H9 (cell line): ENCODE results near the gene GRIP2. TPM values are rescaled to one million over a fixed set of nuclear protein-coding genes. Genes with fewer than 3 reads are reported as not detected.
A peak's percentile ranks its signal among the peaks of the same experiment; 100 is the strongest.

Experiments used
- DNase-seq: peaks from one replicate; pipeline ENCODE4 v3.0.0-alpha.2; 2017
- H2AFZ ChIP-seq: one replicate; pipeline ENCODE4 v1.6.1; 2013; ENCODE audit warnings: mild to moderate bottlenecking, low read length, control low read depth, moderate library complexity
- H2AK5ac ChIP-seq: 2 replicates; pipeline ENCODE4 v1.6.1; 2013; ENCODE audit warnings: low read length, control low read depth, mixed read lengths; ENCODE audit not compliant: insufficient read length
- H2BK120ac ChIP-seq: one replicate; pipeline ENCODE4 v1.6.1; 2013; ENCODE audit warnings: low read depth, mild to moderate bottlenecking, low read length, control low read depth, inconsistent platforms; ENCODE audit not compliant: poor library complexity, severe bottlenecking
- H2BK12ac ChIP-seq: 2 replicates; pipeline ENCODE4 v1.6.1; 2013; ENCODE audit warnings: low read length, control low read depth, mixed read lengths, low read depth; ENCODE audit not compliant: insufficient read length
- H2BK15ac ChIP-seq: 2 replicates; pipeline ENCODE4 v1.6.1; 2013; ENCODE audit warnings: low read depth, low read length, control low read depth
- H2BK20ac ChIP-seq: one replicate; pipeline ENCODE4 v1.6.1; 2013; ENCODE audit warnings: low read depth, mild to moderate bottlenecking, low read length, control low read depth, inconsistent platforms; ENCODE audit not compliant: poor library complexity, severe bottlenecking
- H2BK5ac ChIP-seq: 2 replicates; pipeline ENCODE4 v1.6.1; 2013; ENCODE audit warnings: low read length, control low read depth, mixed read lengths; ENCODE audit not compliant: insufficient read length
- H3K14ac ChIP-seq: 2 replicates; pipeline ENCODE4 v1.6.1; 2013; ENCODE audit warnings: low read length, control low read depth; ENCODE audit not compliant: insufficient read depth
- H3K18ac ChIP-seq: 2 replicates; pipeline ENCODE4 v1.6.1; 2013; ENCODE audit warnings: low read depth, mild to moderate bottlenecking, mixed read lengths, low read length, control low read depth; ENCODE audit not compliant: insufficient read length
- H3K23ac ChIP-seq: 2 replicates; pipeline ENCODE4 v1.6.1; 2013; ENCODE audit warnings: low read length, control low read depth, mixed read lengths, low read depth; ENCODE audit not compliant: insufficient read length
- H3K23me2 ChIP-seq: 2 replicates; pipeline ENCODE4 v1.6.1; 2013; ENCODE audit warnings: low read depth, mild to moderate bottlenecking, mixed read lengths, low read length, control low read depth; ENCODE audit not compliant: insufficient read length, poor library complexity, severe bottlenecking
- H3K27ac ChIP-seq: 2 replicates; pipeline ENCODE4 v1.5.1; 2013; ENCODE audit warnings: low read length, control low read depth, mixed read lengths, low read depth; ENCODE audit not compliant: insufficient read length
- H3K27me3 ChIP-seq: 2 replicates; pipeline ENCODE4 v1.6.1; 2013; ENCODE audit warnings: low read length, control low read depth, inconsistent platforms; ENCODE audit not compliant: insufficient read depth
- H3K4ac ChIP-seq: 2 replicates; pipeline ENCODE4 v1.6.1; 2013; ENCODE audit warnings: low read depth, mild to moderate bottlenecking, control low read depth, inconsistent platforms, low read length, moderate library complexity
- H3K4me1 ChIP-seq: 2 replicates; pipeline ENCODE4 v1.6.1; 2013; ENCODE audit warnings: low read length, control low read depth, inconsistent platforms; ENCODE audit not compliant: insufficient read depth
- H3K4me2 ChIP-seq: 2 replicates; pipeline ENCODE4 v1.6.1; 2013; ENCODE audit warnings: low read length, control low read depth, mixed read lengths; ENCODE audit not compliant: insufficient read length, insufficient read depth
- H3K56ac ChIP-seq: 2 replicates; pipeline ENCODE4 v1.6.1; 2013; ENCODE audit warnings: low read depth, mild to moderate bottlenecking, mixed read lengths, low read length, control low read depth; ENCODE audit not compliant: insufficient read length
- H3K79me1 ChIP-seq: 2 replicates; pipeline ENCODE4 v1.6.1; 2013; ENCODE audit warnings: low read depth, mild to moderate bottlenecking, moderate library complexity, low read length, control low read depth, inconsistent platforms; ENCODE audit not compliant: insufficient read depth, poor library complexity, severe bottlenecking
- H3K79me2 ChIP-seq: 2 replicates; pipeline ENCODE4 v1.6.1; 2013; ENCODE audit warnings: low read length, control low read depth, inconsistent platforms; ENCODE audit not compliant: insufficient read depth
- H3K9ac ChIP-seq: 2 replicates; pipeline ENCODE4 v1.6.1; 2013; ENCODE audit warnings: low read length, control low read depth, mixed read lengths; ENCODE audit not compliant: insufficient read length; ENCODE audit errors: extremely low read depth
- H3K9me3 ChIP-seq: one replicate; pipeline ENCODE4 v1.6.1; 2013; ENCODE audit warnings: low read depth, low read length, inconsistent platforms; ENCODE audit not compliant: control insufficient read depth
- H3T11ph ChIP-seq: one replicate; pipeline ENCODE4 v1.6.1; 2013; ENCODE audit warnings: mild to moderate bottlenecking, low read length, control low read depth, inconsistent platforms
- H4K20me1 ChIP-seq: one replicate; pipeline ENCODE4 v1.6.1; 2013; ENCODE audit not compliant: control insufficient read depth, insufficient read length, insufficient read depth
- H4K5ac ChIP-seq: 2 replicates; pipeline ENCODE4 v1.6.1; 2013; ENCODE audit warnings: low read depth, mild to moderate bottlenecking, mixed read lengths, low read length, control low read depth; ENCODE audit not compliant: insufficient read length
- H4K8ac ChIP-seq: replicated peaks from 2 replicates; pipeline ENCODE4 v1.6.1; 2013; ENCODE audit warnings: low read length, control low read depth, mixed read lengths, low read depth; ENCODE audit not compliant: insufficient read length
- H4K91ac ChIP-seq: 2 replicates; pipeline ENCODE4 v1.6.1; 2013; ENCODE audit warnings: low read depth, mild to moderate bottlenecking, moderate library complexity, mixed read lengths, low read length, control low read depth; ENCODE audit not compliant: insufficient read length
- H3K27ac Mint-ChIP-seq, 3 experiments: 2 replicates in 2 of 3; 3 replicates in 1 of 3; pipeline ENCODE4 v1.8.0; 2020 to 2021; ENCODE audit warnings: mixed read lengths in 3 of 3, mild to moderate bottlenecking in 1 of 3, moderate library complexity in 1 of 3
- H3K27me3 Mint-ChIP-seq: 2 replicates; pipeline ENCODE4 v1.8.0; 2021; ENCODE audit warnings: low read depth, mild to moderate bottlenecking, moderate library complexity, mixed read lengths
- H3K36me3 Mint-ChIP-seq, 3 experiments: 2 replicates in 2 of 3; 3 replicates in 1 of 3; pipeline ENCODE4 v1.8.0; 2020 to 2021; ENCODE audit warnings: low read depth in 3 of 3, mixed read lengths in 3 of 3; ENCODE audit not compliant: insufficient read depth in 1 of 3
- H3K4me1 Mint-ChIP-seq, 2 experiments: 2 replicates each; pipeline ENCODE4 v1.8.0; 2020; ENCODE audit warnings: mixed read lengths in 2 of 2
- H3K4me3 Mint-ChIP-seq, 2 experiments: 2 replicates in 1 of 2; 3 replicates in 1 of 2; pipeline ENCODE4 v1.8.0; 2020 to 2021; ENCODE audit warnings: mild to moderate bottlenecking in 2 of 2, mixed read lengths in 2 of 2, moderate library complexity in 1 of 2
- H3K9me3 Mint-ChIP-seq, 2 experiments: 2 replicates in 1 of 2; 3 replicates in 1 of 2; pipeline ENCODE4 v1.8.0; 2020; ENCODE audit warnings: mild to moderate bottlenecking in 2 of 2, mixed read lengths in 2 of 2, moderate library complexity in 1 of 2
- CTCF ChIP-seq: fragments of 200-600 bp; sonication (generic); conservative IDR thresholded peaks from 3 replicates; pipeline ENCODE4 v1.8.0; 2021; ENCODE audit warnings: antibody characterized with exemption, mild to moderate bottlenecking
- WGBS: extraction: QIAGEN DNeasy Blood & Tissue Kit; methylation state at CpG from one replicate; pipeline ENCODE4 v1.1.7; 2013; ENCODE audit warnings: missing lambda C conversion rate, low lambda C conversion rate, mixed read lengths; ENCODE audit not compliant: insufficient read length; ENCODE audit errors: extremely low coverage; 5-methylcytosine and 5-hydroxymethylcytosine counted together
- total RNA-seq: library from RNA; stranded (reverse); gene quantifications from 2 replicates; pipeline ENCODE4 v1.2.1, GENCODE V29; 2021

The GRIP2 gene
- total RNA-seq, 1 experiment from 2014 or later, result 3.1 TPM

GRCh38 chr3:14521611-14522010, 18.5 kb downstream of the GRIP2 start:
- Histone ChIP-seq H4K5ac (no peak overlapping the region), H3K56ac (no peak overlapping the region), H2BK5ac (no peak overlapping the region), H4K8ac (no peak overlapping the region), H3K9me3 (no peaks in the 10 kb centered on the region), H3K14ac (no peak overlapping the region), H4K20me1 (no peaks in the 10 kb centered on the region), H2BK120ac (no peak overlapping the region), H3K79me2 (no peaks in the 10 kb centered on the region), H4K91ac (no peak overlapping the region), H2BK20ac (no peak overlapping the region), H3K79me1 (no peaks in the 10 kb centered on the region), H3K4me1 (no peaks in the 10 kb centered on the region), H3K23ac (no peak overlapping the region), H2AFZ (no peak overlapping the region), H2BK12ac (no peak overlapping the region), H3K27ac (no peak overlapping the region), H3K4me2 (no peak overlapping the region), H2BK15ac (no peak overlapping the region), H3K4ac (no peak overlapping the region), H3K18ac (no peak overlapping the region), H3T11ph (no peak overlapping the region), H3K27me3 (no peaks in the 10 kb centered on the region), H2AK5ac (no peak overlapping the region), H3K23me2 (no peaks in the 10 kb centered on the region), H3K9ac (no peak overlapping the region)
- Mint-ChIP-seq H3K4me3 (no peak overlapping the region), H3K9me3 (no peaks in the 10 kb centered on the region), H3K27ac (no peak overlapping the region), H3K27me3 (peaks cover 1% of the 10 kb centered on the region), H3K4me1 (peaks cover 12 to 23% of the 10 kb centered on the region in 2 experiments; a peak in 3 of 4 replicates), H3K36me3 (no peaks in the 10 kb centered on the region; a peak in 1 of 7 replicates)
- no CpG with 5 or more reads among the region's 12 CpGs for WGBS
- peak; percentile 18 for DNase-seq
- no peak for TF ChIP-seq CTCF
